Calu3 (cell line): ENCODE data around the gene CRIP2. TPM values are rescaled to one million over a fixed set of nuclear protein-coding genes. Genes with fewer than 3 reads are reported as not detected.

Experiments
- BruUV-seq: library from RNA; stranded (reverse); fragments of 400-500 nt; replicated peaks from 2 replicates; lab custom pipeline; 2021; lab: Mats Ljungman, UMichigan
- CTCF ChIA-PET: fragments of 300-600 bp; sonication (Branson Sonifier 250); formaldehyde crosslinking; loops from one replicate; lab custom pipeline; 2022; ENCODE audit warnings: antibody characterized with exemption; lab: Charles Lee
- DNase-seq: peaks from one replicate; pipeline ENCODE4 v3.0.0; 2022
- H3K27ac Mint-ChIP-seq: one replicate; pipeline ENCODE4 v1.8.0; 2022; ENCODE audit warnings: mixed read lengths; ENCODE audit not compliant: unreplicated experiment
- H3K27me3 Mint-ChIP-seq: one replicate; pipeline ENCODE4 v1.8.0; 2022; ENCODE audit warnings: mixed read lengths; ENCODE audit not compliant: unreplicated experiment
- H3K36me3 Mint-ChIP-seq: one replicate; pipeline ENCODE4 v1.8.0; 2022; ENCODE audit warnings: mild to moderate bottlenecking, moderate library complexity, mixed read lengths; ENCODE audit not compliant: insufficient read depth, unreplicated experiment
- H3K4me1 Mint-ChIP-seq: one replicate; pipeline ENCODE4 v1.8.0; 2022; ENCODE audit warnings: mild to moderate bottlenecking, low read depth, mixed read lengths; ENCODE audit not compliant: unreplicated experiment
- H3K4me3 Mint-ChIP-seq: one replicate; pipeline ENCODE4 v1.8.0; 2022; ENCODE audit warnings: mild to moderate bottlenecking, low read depth, moderate library complexity, mixed read lengths; ENCODE audit not compliant: unreplicated experiment
- H3K9me3 Mint-ChIP-seq: one replicate; pipeline ENCODE4 v1.8.0; 2022; ENCODE audit warnings: low read depth, mixed read lengths; ENCODE audit not compliant: unreplicated experiment
- CTCF ChIP-seq: fragments of 200-600 bp; IDR thresholded peaks from one replicate; pipeline ENCODE4 v1.8.0; 2022; ENCODE audit warnings: antibody characterized with exemption; ENCODE audit not compliant: unreplicated experiment
- intact Hi-C: fragments of 100-400 bp; cut with micrococcal nuclease; formaldehyde crosslinking; loops from one replicate; pipeline ENCODE4 v1.10.0; 2022; ENCODE audit not compliant: unreplicated experiment
- total RNA-seq: library from RNA; stranded (reverse); gene quantifications from 2 replicates; pipeline ENCODE4 v1.2.3, GENCODE V29; 2022

Gene CRIP2
- total RNA-seq, 1 experiment from 2014 or later: 70.1 TPM

DNA sequence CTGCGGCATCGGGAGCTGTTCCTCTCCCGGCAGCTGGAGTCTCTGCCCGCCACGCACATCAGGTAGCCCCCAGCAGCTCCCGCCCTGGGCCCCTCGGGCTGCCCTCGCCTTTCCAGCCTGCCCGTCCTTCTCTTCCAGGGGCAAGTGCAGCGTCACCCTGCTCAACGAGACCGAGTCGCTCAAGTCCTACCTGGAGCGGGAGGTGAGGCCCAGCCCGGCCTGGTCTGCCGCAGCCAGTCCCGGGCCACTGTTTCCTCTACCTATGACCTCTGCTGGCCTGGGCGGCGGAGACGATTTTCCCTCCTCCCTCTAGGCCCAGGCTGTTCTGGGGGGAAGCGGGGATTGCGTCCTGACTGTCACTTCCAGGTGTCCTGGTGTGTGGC, 24.5 kb upstream of the CRIP2 start:
- peaks cover 30% of the 10 kb centered on the region for H3K36me3 Mint-ChIP-seq
- CTCF ChIA-PET: no interaction called here
- TF ChIP-seq CTCF: no peak
- intact Hi-C loops: no loop called here
- BruUV-seq: no TSS peak
- no peak for DNase-seq
- no peaks in the 10 kb centered on the region for H3K27me3 Mint-ChIP-seq
- H3K9me3 Mint-ChIP-seq: no peaks in the 10 kb centered on the region
- H3K27ac Mint-ChIP-seq: no peak overlapping the region
- H3K4me1 Mint-ChIP-seq: no peaks in the 10 kb centered on the region
- no peak overlapping the region for H3K4me3 Mint-ChIP-seq

- CTCF ChIA-PET: interaction anchor here (0.6 kb wide), 1 partner anchor 80 kb away, joined by 3 read pairs; no protein-coding TSS in a partner anchor
- no peak for DNase-seq
- Mint-ChIP-seq H3K4me3 (no peak overlapping the region), H3K36me3 (peaks cover 36% of the 10 kb centered on the region), H3K9me3 (no peaks in the 10 kb centered on the region), H3K4me1 (no peaks in the 10 kb centered on the region), H3K27ac (no peak overlapping the region), H3K27me3 (no peaks in the 10 kb centered on the region)
- intact Hi-C loops: no loop called here
- BruUV-seq: no TSS peak
- TF ChIP-seq CTCF: no peak
Observed at GRCh38 chr14:105450864-105451720, 23.5 kb upstream of the CRIP2 start.

GRCh38 chr14:105452963-105453362, 21.7 kb upstream of the CRIP2 start:
- intact Hi-C loops: no loop called here
- H3K4me3 Mint-ChIP-seq: no peak overlapping the region
- no peak for DNase-seq
- H3K9me3 Mint-ChIP-seq: no peaks in the 10 kb centered on the region
- H3K27ac Mint-ChIP-seq: peak overlapping the region; percentile 22
- H3K4me1 Mint-ChIP-seq: no peaks in the 10 kb centered on the region
- CTCF ChIA-PET: no interaction called here
- TF ChIP-seq CTCF: no peak
- no TSS peak for BruUV-seq
- H3K27me3 Mint-ChIP-seq: no peaks in the 10 kb centered on the region
- H3K36me3 Mint-ChIP-seq: peaks cover 34% of the 10 kb centered on the region

DNA sequence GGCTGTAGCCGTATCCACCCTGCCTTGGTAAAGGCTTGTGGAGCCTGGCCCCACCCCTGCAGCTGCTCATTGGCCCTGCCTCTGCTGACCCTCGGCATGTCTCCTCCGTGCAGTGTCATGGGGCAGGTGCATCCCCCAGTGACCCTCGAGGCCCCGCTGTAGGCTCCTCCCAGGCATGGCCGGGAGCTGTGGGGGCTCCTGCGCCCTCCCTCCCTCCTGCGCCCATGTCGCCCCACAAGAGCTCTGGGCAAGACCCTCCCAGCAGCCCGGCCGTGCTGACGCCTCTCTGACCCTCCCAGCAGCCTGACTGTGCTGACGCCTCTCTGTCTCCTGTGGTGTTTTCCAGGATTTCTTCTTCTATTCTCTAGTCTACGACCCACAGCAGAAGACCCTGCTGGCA, 20.8 kb upstream of the CRIP2 start:
- CTCF ChIA-PET: no interaction called here
- Mint-ChIP-seq H3K27ac (no peak overlapping the region), H3K4me1 (no peaks in the 10 kb centered on the region), H3K4me3 (no peak overlapping the region), H3K36me3 (peaks cover 31% of the 10 kb centered on the region), H3K9me3 (no peaks in the 10 kb centered on the region), H3K27me3 (no peaks in the 10 kb centered on the region)
- no peak for DNase-seq
- no peak for TF ChIP-seq CTCF
- intact Hi-C loops: no loop called here
- BruUV-seq: no TSS peak
